ENCODE results near the gene SFRP5. TPM values are rescaled to one million over a fixed set of nuclear protein-coding genes. Genes with fewer than 3 reads are reported as not detected.
A peak's percentile ranks its signal among the peaks of the same experiment; 100 is the strongest.

The SFRP5 gene
- polyA plus RNA-seq, 1 donor, result 0.94 TPM

- DNase-seq, result no peak
Observed at GRCh38 chr10:97763947-97764346, 7.9 kb downstream of the SFRP5 start.

- no peak for DNase-seq
Observed at GRCh38 chr10:97763411-97763810, 8.4 kb downstream of the SFRP5 start.

- DNase-seq, result no peak
Observed at GRCh38 chr10:97762816-97763215, 9.0 kb downstream of the SFRP5 start.

GRCh38 chr10:97762056-97762455 is 9.7 kb downstream of the SFRP5 start:
- DNase-seq, result no peak

GRCh38 chr10:97761331-97761865 is 10.4 kb downstream of the SFRP5 start:
- DNase-seq, result no peak

- no peak for DNase-seq
Observed at GRCh38 chr10:97760461-97761257, 11.1 kb downstream of the SFRP5 start.

GRCh38 chr10:97759946-97760345 is 11.9 kb downstream of the SFRP5 start:
- DNase-seq, result no peak

GRCh38 chr10:97759158-97759887 is 12.5 kb downstream of the SFRP5 start:
- DNase-seq, result peak; percentile 60

- no peak for DNase-seq
Observed at GRCh38 chr10:97757471-97757870, 14.3 kb downstream of the SFRP5 start.

- DNase-seq, result no peak
Observed at GRCh38 chr10:97755718-97756117, 16.1 kb downstream of the SFRP5 start.

- DNase-seq, result no peak
Observed at GRCh38 chr10:97754726-97755125, 17.1 kb downstream of the SFRP5 start.

- DNase-seq, result no peak
Observed at GRCh38 chr10:97752956-97753355, 18.8 kb downstream of the SFRP5 start.

- no peak for DNase-seq
Observed at GRCh38 chr10:97748116-97748515, 23.7 kb downstream of the SFRP5 start.

- DNase-seq, result no peak
Observed at GRCh38 chr10:97747573-97747972, 24.2 kb downstream of the SFRP5 start.

- DNase-seq, result no peak
Observed at GRCh38 chr10:97744405-97745035, 27.3 kb downstream of the SFRP5 start.

GRCh38 chr10:97743169-97743943 is 28.4 kb downstream of the SFRP5 start:
- no peak for DNase-seq

- no peak for DNase-seq
Observed at GRCh38 chr10:97740613-97741012, 31.2 kb downstream of the SFRP5 start.

GRCh38 chr10:97738616-97739015 is 33.2 kb downstream of the SFRP5 start:
- DNase-seq, result no peak

- DNase-seq, result no peak
Observed at GRCh38 chr10:97737770-97738265, 34.0 kb downstream of the SFRP5 start.

GRCh38 chr10:97736902-97737769 is 34.7 kb downstream of the SFRP5 start, which contains the start of gene ZFYVE27:
ZFYVE27 (plus strand) TSS chr10:97737128; CDS start chr10:97738478, 1,350 bp downstream.
- DNase-seq, result peak; percentile 98

GRCh38 chr10:97736403-97736901 is 35.3 kb downstream of the SFRP5 start:
- DNase-seq, result no peak
